HG03442 (cell line): ENCODE measurements around the gene PURB.
"Not testable (repeated sequence)": the region's sequence is repeated elsewhere in the genome, so short reads cannot be mapped to it uniquely, and the experiment has no call there.

Experiments used
- ATAC-seq: cut with Tn5 transposase; IDR thresholded peaks from one replicate; pipeline ENCODE4 v1.9.1; 2021; ENCODE audit warnings: mild to moderate bottlenecking, moderate library complexity; ENCODE audit not compliant: unreplicated experiment

PURB gene

GRCh38 chr7:44893710-44894234 is 8.4 kb upstream of the PURB start:
- ATAC-seq, result no peak

DNA sequence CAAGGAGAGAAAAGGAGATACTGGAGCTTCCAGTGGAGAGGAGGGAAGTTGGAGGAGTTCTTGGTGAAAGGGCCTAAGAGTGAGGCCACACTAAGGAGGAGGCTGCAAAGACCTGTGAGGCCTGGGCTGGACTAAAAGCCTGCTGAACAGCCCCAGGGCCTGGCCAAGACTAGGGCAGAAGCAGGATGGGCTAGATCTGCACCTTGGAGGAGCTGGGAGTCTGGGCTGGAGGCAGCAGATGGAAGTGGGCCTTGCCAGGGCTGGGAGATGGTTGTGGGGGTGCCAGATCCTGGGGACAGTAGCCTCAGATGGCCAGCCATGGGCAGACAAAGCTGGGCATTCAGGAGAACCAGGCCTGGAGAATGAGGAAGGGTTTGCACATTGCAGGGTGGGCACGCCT is 6.5 kb upstream of the PURB start:
- no peak for ATAC-seq

DNA sequence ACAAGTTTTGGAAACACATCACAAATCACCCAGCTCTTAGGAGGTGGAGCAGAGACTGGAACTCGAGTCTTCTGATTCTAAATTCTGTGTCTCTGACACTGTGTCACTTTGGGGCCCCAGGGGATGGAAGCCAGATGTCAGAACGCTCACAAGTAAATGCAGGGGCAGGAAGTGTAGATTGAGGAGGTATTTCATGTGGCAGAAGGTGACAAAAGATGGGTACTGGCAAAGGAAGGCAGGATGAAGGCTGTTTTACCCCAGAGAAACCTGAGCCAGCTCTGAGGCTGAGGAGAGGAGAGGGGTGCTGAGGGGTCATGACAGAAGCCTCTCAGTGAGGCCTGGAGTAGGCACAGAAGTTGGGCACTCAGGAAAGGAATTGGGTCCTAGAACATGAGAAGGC is 6.0 kb upstream of the PURB start:
- no peak for ATAC-seq

- ATAC-seq, result no peak
Observed at GRCh38 chr7:44889086-44889781, 3.9 kb upstream of the PURB start.

DNA sequence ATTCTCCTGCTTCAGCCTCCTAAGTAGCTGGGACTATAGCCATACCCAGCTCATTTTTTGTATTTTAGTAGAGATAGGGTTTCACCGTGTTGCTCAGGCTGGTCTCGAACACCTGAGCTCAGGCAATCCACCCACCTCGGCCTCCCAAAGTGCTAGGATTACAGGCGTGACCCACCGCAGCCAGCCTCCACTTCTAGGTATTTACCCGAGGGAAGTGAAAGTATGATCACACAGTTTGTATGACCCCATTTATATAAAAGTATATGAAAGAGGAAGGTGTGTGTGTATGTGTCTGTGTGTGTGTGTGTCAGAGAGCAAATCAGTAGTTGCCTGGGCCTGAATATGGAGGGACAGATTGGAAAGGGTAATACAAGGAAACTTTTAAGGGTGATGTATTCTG is 2.0 kb upstream of the PURB start:
- ATAC-seq, result no peak

GRCh38 chr7:44884621-44885393 is 523 bp downstream of the PURB start:
- ATAC-seq, result peak; percentile 21

DNA sequence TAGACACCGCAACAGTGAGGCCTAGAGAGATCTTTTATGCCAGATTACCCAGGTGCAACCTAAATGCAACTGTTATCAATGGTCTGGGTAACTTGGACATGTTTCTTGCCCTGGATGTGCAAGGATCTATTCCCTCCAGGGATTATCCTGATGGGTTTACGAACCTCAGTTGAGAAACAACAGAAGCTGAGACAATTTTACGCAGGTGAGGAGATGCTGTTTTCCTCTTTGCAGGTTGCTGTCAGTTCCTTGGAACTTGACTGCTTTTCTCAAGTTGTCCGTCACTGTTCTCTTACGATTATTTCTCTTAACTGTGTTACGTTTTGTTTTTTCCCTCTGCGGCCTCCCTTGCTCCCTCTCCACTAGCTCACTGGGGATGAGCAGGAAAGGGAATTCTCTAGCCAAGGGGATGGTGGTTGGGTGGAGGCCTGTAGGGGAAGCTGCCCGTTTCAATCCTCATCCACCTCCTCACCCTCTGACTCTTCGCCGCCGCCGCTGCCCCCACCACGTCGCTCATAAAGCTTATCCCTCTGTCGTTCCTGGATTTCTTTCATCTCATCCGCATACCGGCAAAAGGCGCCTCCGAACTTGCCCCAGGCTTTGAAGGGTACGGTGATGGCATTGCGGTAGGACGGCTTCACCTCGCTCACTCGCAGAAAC is 1.2 kb downstream of the PURB start:
- ATAC-seq, result no peak

DNA sequence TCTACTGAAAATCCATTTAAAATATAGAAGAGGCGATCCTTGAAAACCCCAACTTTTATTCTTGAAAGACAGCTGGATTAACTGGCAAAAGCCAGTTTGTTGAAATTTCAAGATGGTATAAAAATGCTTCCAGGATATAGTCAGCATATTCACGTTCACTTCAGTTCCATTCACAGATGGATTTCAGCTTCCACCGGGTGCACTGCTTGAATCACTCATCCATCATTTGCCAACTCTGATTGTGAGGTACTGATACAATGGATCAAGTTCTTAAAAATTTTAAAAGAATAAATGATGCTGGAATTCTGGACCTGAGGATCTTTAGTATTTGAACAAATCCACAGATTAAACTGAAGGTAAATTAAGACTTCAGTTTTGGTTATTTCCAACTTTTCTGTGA is 2.4 kb downstream of the PURB start:
- ATAC-seq, result no peak

GRCh38 chr7:44881610-44882009 is 3.7 kb downstream of the PURB start:
- no peak for ATAC-seq

DNA sequence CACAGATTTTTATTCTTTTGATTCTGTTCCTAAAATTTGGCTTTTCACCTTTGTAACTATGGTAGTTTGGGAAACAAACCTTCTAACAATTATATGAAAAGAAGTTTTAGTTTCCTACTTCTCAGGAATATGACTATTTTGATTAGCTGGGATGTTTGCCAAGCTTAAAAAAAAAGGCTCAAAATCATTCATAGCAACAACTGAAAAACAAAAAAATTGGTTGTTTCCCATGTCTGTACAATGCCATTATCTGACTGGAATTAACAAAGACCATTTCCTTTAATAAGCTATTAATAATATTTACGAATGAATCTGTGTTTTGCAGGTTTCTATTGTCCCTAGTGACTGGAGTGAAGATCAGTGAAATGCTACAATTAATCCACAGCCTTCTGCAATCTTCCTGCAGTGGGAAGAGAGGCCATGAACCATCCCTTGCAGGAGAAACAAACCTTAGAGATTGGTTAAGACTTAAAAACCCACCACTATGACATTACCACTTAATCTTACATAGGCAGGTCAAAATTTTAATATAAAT is 4.2 kb downstream of the PURB start:
- no peak for ATAC-seq

GRCh38 chr7:44880317-44881018 is 4.9 kb downstream of the PURB start:
- no peak for ATAC-seq

DNA sequence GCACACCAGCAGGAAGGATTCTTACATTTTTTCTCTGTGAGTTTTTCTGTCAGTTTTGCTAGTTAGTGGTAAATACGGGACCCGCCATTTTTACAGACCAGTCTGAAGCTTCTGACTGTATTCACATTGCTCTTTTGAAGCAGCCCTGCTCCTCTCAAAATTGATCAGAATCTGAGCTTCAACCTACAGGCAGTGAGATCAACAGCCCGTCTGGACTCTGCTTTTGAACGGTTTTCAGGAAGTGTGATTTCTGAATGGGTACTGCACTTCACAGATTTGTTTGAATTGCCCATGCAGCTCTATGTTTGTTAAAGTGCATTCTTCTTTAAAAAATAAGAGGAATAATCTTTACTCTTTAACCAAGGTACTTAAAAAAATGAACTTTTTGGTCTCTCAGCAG is 8.9 kb downstream of the PURB start:
- ATAC-seq, result no peak

DNA sequence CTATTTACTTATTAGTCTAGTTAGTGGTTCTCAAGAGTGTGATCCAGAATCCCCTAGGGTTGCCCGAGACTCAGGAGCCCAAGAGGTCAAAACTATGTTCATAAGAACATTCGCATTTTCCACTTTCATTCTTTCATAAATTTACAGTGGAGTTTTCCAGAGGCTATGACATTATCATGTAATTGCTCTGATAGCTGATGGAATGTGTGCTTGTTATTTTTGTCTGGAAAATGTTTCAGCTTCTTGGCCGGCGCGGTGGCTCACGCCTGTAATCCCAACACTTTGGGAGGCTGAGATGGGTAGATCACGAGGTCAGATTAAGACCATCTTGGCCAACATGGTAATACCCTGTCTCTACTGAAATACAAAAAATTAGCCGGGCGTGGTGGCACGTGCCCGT is 10.1 kb downstream of the PURB start:
- ATAC-seq, result no peak

GRCh38 chr7:44872787-44873186 is 12.5 kb downstream of the PURB start:
- no peak for ATAC-seq

DNA sequence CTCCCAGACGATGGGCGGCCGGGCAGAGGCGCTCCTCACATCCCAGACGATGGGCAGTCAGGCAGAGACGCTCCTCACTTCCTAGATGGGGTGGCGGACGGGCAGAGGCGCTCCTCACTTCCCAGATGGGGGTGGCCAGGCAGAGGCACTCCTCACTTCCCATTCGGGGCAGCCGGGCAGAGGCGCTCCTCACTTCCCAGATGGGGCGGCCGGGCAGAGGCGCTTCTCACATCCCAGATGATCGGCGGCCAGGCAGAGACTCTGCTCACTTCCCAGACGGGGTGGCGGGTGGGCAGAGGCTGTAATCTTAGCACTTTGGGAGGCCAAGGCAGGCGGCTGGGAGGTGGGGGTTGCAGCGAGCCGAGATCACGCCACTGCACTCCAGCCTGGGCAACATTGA is 13.4 kb downstream of the PURB start:
- ATAC-seq, result not testable (repeated sequence)

GRCh38 chr7:44870780-44871179 is 14.6 kb downstream of the PURB start:
- not testable (repeated sequence) for ATAC-seq

DNA sequence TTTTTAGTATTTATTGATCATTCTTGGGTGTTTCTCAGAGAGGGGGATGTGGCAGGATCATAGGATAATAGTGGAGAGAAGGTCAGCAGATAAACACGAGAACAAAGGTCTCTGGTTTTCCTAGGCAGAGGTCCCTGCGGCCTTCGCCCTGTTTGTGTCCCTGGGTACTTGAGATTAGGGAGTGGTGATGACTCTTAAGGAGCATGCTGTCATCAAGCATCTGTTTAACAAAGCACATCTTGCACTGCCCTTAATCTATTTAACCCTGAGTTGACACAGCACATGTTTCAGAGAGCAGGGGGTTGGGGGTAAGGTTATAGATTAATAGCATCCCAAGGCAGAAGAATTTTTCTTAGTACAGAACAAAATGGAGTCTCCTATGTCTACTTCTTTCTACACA is 15.0 kb downstream of the PURB start:
- ATAC-seq, result not testable (repeated sequence)

GRCh38 chr7:44867073-44867995 is 18.0 kb downstream of the PURB start:
- ATAC-seq, result no peak

GRCh38 chr7:44861949-44862348 is 23.4 kb downstream of the PURB start:
- not testable (repeated sequence) for ATAC-seq

- ATAC-seq, result no peak
Observed at GRCh38 chr7:44858161-44858560, 27.2 kb downstream of the PURB start.
